Embryonic facial prominence (tissue), 1 donor: ENCODE data around the gene ROPN1B.

Source experiments
- DNase-seq: peaks from one replicate; pipeline ENCODE4 v3.0.0-alpha.2; 2016; ENCODE audit errors: extremely low spot score

The ROPN1B gene

GRCh38 chr3:126030455-126030854 lies 61.5 kb downstream of the ROPN1B start:
- no peak for DNase-seq

GRCh38 chr3:126031981-126032471 lies 63.0 kb downstream of the ROPN1B start:
- DNase-seq = no peak
